GM19324 (cell line): ENCODE measurements around the gene DLG2.

Experiments
- ATAC-seq: cut with Tn5 transposase; IDR thresholded peaks from one replicate; pipeline ENCODE4 v1.9.1; 2021; ENCODE audit warnings: mild to moderate bottlenecking, moderate library complexity; ENCODE audit not compliant: unreplicated experiment, low FRiP score

Gene DLG2

DNA sequence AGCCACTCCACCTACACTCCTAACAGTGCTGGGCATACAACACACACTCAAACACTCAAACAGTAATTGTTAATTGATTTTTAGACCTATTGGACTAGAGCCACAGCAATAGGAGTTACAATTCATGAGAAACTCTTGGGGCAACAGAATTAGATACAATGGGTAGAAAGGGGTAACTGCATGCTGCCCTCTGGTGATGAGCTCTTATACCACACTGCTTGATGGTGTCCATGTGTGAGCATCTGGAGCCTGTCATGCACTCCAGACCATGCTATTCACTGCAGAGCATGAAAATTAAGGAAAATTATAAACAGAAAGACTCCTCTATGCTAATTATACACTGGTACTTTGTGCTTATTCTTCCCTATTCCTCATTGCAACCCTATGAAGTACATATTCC is 1365.4 kb downstream of the DLG2 start:
- ATAC-seq, result no peak

DNA sequence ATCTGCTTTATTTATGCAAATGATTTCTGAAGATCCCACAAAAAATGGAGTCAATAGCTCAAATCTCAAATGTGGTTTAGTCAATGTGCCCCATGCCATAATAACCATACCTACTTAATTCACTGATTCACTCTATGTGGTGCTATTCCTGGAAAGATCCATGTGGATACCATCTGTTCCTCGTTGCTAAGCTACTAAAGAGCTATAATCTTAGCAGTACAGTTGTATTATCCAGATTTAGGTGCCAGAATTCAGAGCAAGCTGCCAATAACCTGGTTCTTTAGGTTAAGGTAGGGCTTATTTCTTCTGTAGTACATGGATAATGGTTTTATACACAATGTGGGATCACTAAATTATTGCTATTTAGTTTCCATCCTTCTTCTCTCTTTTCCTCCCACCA is 1366.3 kb downstream of the DLG2 start:
- ATAC-seq, result no peak

- ATAC-seq, result no peak
Measured at GRCh38 chr11:84256618-84257017, 1370.5 kb downstream of the DLG2 start.

GRCh38 chr11:84255483-84255882 is 1371.7 kb downstream of the DLG2 start:
- ATAC-seq, result no peak

DNA sequence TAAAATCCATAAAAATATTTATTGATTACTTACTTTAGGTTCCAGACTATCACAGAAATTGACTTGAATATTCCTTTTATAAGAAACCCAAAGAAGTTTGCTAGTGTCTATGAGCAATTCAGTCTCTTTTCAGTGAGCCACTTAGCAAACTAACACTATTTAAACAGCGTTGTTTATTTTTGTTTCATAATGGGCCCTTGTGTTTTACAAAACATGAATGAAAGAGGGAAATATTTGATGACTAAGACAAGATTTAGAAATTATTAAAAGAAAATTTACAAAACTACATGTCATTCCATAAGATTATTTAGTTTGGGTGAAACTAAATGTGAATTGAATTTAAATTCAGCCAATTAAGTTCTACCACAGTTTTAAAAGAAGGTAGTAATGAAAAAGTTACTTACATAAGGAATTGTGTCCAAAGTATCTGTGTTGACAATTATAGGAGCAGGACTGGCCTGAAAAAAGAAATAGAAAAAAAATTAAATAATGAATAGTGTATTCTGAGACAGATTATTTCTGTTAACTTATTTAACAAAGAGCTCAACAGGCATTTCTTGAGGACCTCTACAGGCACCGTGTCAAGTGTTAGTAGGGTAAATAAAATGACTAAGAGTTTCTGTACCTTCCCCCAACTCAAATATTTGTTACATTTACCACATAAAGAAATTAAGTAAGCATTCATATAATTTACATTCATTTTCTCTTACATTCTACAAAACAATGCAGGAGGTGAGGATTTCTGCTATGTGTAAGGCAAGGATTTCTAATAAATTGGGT is 1376.1 kb downstream of the DLG2 start:
- ATAC-seq, result no peak

DNA sequence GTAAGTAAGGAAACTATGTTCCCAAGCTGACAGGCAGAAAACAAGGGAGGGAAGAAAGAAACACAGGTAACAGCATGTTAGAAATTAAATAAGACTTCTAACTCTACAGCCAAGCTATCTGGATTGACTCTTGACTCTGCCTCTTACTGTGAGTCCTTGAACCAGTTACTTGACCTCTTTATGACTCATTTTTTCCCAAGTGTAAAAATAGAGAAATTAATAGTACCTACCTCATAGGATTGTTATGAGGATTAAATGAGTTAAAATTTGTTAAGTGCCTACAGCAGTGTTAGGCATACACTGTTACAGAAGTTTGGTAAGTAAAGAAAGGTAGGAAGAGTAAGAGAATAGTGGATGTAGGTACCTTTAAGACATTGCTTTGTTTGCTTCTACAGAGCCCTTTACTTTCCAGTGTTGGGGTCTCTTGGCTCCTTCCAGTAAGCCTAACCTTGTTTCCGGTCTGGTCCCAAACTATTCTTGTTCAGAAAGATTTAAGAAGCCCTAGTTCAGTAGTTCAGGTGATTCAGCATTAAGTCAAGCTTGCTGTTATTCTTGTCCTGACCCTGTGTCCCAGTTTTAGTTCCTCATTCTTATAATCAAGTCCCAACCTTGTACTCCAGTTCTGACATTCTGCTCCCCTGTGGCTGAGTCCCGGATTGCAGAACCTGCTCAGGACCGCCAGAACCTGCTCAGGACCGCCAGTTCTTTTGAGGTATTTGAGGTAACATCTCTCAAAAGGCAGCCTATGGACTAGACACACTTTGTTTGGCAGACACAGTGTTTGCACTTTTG is 1377.6 kb downstream of the DLG2 start:
- ATAC-seq, result no peak

GRCh38 chr11:84247926-84248325 is 1379.2 kb downstream of the DLG2 start:
- ATAC-seq, result no peak

DNA sequence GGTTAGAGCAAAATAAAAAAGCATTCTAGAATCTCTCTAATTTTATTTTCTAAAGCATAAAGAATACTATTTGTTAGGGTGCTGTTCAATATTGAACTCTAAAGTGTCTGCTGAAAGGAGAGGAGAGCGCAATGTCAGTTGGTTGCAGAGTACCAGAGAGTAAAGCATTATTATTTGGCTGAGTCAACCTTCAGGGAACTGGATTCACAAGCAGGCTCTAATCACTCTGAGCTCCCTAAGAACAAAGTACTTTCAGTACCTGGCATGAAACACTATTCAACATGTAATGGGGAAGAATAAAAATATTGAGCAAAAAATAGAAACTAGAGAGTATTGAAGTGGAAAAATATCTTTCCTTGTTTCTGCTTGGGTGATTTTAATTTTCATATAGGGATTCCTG is 1380.0 kb downstream of the DLG2 start:
- no peak for ATAC-seq

DNA sequence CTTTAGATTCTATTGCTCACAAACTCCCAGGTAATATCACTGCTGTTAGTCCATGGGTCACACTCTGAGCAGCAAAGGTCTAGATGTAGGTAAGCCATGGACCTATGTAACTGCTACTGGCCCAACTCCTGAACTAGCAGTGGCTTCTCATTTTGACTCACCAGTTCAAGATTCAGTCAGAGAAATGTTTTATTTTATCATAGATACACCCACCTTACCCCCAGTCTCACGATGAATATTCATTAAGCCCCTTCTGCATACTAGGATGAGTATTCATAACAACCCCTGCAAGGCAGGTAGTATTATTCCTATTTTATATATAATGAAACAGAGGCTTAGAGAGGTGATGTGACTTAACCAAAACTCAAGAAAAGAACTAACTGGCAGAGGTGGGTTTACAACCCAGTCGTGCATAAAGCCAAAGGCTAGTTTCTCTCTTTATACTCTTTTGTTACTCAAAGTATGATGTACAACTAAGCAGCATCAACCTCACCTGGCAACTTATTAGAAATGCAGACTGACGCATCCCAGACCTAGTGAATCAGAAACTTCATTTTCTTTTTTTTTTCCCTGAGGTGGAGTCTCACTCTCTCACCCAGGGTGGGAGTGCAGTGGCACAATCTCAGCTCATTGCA is 1383.4 kb downstream of the DLG2 start:
- no peak for ATAC-seq

DNA sequence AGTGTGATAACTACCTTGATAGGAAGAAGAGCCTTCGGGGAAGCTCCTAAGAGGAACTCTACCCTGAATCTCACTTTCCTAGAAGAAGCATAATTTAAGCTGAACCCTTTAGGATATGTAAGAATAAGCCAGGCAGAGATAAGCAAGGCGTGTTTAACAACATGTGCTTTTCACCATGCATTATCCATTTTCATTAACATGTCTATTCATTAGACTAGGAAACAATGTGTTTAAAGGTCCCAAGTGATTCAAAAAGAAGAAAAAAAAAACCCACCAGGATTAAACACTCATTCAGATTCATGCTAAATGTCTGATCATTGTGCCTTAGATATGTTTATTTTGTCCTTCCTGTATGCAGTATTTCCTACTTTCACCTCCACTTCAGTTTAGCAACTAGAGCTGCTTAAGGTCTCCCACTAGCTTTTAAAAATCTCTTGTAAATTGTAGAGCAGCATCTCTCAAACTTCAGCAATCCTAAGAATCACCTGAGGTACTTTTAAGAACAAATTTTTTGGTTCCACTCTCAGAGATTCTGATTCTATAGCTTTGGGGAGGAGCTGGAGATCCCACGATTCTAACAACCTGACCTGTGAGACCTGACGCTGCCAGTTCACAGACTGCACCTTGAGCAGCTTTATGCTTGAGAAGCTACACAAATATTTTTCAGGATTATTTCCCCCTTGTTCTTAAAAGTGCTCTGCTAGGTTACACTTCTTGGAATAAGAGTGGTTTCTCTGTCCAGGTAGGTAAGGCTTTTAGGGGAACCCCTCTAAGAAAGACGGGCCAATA is 1385.6 kb downstream of the DLG2 start:
- ATAC-seq, result no peak

DNA sequence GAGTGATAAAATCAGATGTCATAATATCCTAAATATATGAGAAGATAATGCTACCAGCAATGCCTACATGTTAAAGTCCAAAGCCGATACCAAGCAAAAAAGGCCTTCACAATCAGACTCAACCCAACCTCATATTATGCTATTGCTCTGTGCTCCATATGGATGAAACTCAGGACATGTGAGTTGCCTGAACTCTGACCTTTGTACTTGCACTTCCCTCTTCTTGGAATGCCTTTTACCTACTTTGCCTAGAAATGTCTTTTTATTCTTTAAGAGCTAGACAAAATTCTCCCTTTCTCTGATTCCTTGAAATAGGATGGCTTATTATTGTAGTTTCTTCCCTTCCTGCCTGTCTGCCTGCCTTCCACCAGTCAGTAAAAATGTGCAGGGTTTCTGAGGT is 1386.3 kb downstream of the DLG2 start:
- no peak for ATAC-seq

DNA sequence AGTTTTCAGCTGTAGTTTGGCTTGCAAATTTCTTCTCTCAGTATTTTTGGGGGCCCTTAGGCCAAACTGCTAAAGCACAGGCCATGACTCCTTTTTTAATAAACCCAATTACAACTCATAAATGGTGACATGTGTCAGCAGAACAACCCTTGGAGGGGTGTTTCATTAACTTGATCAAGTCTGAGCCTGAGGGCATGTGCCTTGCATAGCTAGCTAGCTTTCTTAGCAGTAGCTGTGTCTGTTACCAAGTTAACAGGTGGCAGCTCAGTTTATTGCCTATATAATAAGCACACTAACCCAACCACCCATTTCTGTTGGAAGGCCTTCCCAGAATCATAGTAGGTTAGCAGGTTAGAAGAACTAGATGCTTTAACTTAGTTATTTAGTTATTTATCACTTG is 1390.7 kb downstream of the DLG2 start:
- ATAC-seq, result no peak

- no peak for ATAC-seq
Measured at GRCh38 chr11:84234462-84235202, 1392.5 kb downstream of the DLG2 start.

DNA sequence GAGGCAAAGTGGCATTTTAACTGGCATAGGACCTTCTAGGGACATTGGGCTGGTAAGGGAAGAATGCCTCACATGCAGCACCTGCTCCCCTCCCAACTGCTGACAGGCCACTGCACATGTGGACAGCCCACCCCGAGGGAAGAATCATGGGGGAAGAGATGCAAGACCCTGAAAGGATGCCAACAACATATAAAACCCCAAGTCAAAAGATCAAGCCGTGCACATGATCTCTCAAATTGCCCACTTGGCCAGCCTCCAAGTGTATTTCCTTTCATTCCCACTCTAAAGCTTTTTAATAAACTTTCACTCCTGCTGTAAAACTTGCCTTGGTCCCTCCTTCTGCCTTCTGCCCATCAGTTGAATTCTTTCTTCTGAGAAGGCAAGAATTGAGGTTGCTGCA is 1393.1 kb downstream of the DLG2 start:
- no peak for ATAC-seq

DNA sequence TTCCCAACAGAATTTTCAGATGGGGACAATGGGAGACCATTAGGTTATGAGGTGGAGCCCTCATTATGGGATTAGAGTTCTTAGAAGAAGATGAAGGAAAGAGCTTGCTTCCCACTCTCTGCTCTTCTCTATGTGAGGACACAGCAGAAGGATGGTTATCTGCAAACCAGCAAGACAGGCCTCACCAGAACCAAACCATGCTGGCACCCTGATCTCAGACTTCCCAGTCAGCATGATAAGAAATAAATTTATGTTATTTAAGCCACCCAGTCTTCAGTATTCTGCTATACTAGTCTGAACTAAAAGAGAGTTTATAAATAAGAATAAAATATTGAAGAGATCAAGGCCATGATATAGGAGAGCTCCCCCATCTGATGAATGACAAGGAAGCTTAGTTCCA is 1394.6 kb downstream of the DLG2 start:
- ATAC-seq, result no peak

DNA sequence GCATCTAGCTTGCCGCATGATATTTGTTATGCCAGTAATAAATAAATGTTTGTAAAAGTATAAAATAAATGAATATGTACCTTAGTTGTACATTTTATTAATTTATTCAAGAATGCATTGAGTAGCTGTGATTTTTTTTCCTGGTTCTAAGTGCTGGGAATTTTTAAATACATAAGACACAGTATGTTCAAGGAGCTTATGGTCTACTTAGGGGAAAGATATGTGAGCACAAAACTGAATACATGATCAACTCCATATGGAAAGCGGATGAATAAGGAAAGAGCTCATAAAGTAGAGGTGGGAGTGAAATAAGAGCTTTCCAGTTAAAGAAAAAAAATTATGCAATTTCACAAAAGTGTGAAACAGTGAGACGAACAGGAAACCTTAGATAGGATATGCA is 1396.7 kb downstream of the DLG2 start:
- no peak for ATAC-seq

DNA sequence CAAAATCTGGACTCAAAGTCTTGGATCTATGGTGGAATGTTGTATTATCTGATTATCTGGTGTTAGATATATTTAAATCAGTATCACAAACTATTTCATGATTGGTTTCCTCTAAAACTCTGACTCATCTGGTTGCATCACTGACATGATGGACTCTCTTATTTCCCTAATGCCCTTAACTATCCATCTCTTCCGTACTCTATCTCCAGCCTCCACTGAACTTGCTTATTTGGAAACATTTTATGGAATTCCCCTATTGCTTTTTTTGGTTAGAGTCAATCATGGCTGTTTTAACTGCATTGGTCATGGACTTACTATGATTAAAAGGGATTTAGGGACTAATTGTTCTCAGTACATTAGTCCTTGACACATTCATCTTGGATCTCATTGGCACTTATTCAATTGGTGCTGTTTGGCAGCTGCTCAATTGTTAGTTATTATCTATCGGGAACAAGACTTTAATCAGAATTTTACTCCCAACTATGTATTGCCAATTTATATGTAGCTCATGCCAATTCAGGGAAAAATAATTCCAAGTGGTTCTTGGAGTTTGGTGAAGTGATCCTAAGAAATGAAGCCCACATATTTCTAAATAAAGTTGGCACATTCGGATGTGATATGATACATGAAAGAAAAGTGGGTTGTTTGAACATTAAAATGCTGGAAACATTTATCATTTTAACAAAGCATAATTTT is 1399.0 kb downstream of the DLG2 start:
- ATAC-seq, result no peak

GRCh38 chr11:84224042-84224441 is 1403.1 kb downstream of the DLG2 start:
- ATAC-seq, result no peak

- no peak for ATAC-seq
Measured at GRCh38 chr11:84218318-84218717, 1408.8 kb downstream of the DLG2 start.
